ENCODE data around the gene KCNH2. TPM values are rescaled to one million over a fixed set of nuclear protein-coding genes. Genes with fewer than 3 reads are reported as not detected.

KCNH2 gene
- total RNA-seq, 1 experiment from 2014 or later, result 0.58 TPM

- DNase-seq (ENCODE audit: low spot score), result no peak
Measured at GRCh38 chr7:150961510-150962289, 16.4 kb downstream of the KCNH2 start.

- no peak for DNase-seq (ENCODE audit: low spot score)
Measured at GRCh38 chr7:150959739-150960734, 18.1 kb downstream of the KCNH2 start.

- DNase-seq (ENCODE audit: low spot score), result no peak
Measured at GRCh38 chr7:150959081-150959480, 19.0 kb downstream of the KCNH2 start.

GRCh38 chr7:150958597-150958996 is 19.5 kb downstream of the KCNH2 start:
- no peak for DNase-seq (ENCODE audit: low spot score)

- DNase-seq (ENCODE audit: low spot score), result no peak
Measured at GRCh38 chr7:150958062-150958552, 20.0 kb downstream of the KCNH2 start.

- no peak for DNase-seq (ENCODE audit: low spot score)
Measured at GRCh38 chr7:150957133-150958020, 20.7 kb downstream of the KCNH2 start.

GRCh38 chr7:150956395-150957132 is 21.6 kb downstream of the KCNH2 start:
- DNase-seq (ENCODE audit: low spot score), result no peak

GRCh38 chr7:150955519-150956394 is 22.4 kb downstream of the KCNH2 start:
- DNase-seq (ENCODE audit: low spot score), result no peak

- DNase-seq (ENCODE audit: low spot score), result no peak
Measured at GRCh38 chr7:150954986-150955518, 23.1 kb downstream of the KCNH2 start.

- no peak for DNase-seq (ENCODE audit: low spot score)
Measured at GRCh38 chr7:150954201-150954985, 23.7 kb downstream of the KCNH2 start.

- DNase-seq (ENCODE audit: low spot score), result no peak
Measured at GRCh38 chr7:150953061-150953997, 24.8 kb downstream of the KCNH2 start.

- no peak for DNase-seq (ENCODE audit: low spot score)
Measured at GRCh38 chr7:150952331-150953050, 25.6 kb downstream of the KCNH2 start.

- DNase-seq (ENCODE audit: low spot score), result no peak
Measured at GRCh38 chr7:150951521-150951920, 26.6 kb downstream of the KCNH2 start.

- no peak for DNase-seq (ENCODE audit: low spot score)
Measured at GRCh38 chr7:150951181-150951520, 27.0 kb downstream of the KCNH2 start.

GRCh38 chr7:150950496-150951180 is 27.5 kb downstream of the KCNH2 start:
- no peak for DNase-seq (ENCODE audit: low spot score)

- no peak for DNase-seq (ENCODE audit: low spot score)
Measured at GRCh38 chr7:150949971-150950491, 28.1 kb downstream of the KCNH2 start.

Measured in H4 (cell line).